Spinal cord (tissue), 10 donors: Measurements from ENCODE around the gene TDRD1. TPM values are rescaled to one million over a fixed set of nuclear protein-coding genes. Genes with fewer than 3 reads are reported as not detected.
A peak's percentile ranks its signal among the peaks of the same experiment; 100 is the strongest.

ENCODE experiments used
- DNase-seq, 6 donors: peaks; one replicate each; pipeline versions ENCODE4 v3.0.0 to v3.0.0-alpha.2; 2013 to 2015; ENCODE audit warnings: low spot score in 6 of 6, low read depth in 4 of 6
- H3K27ac ChIP-seq: one replicate; pipeline ENCODE4 v1.5.1; 2013; ENCODE audit warnings: low read depth, low read length, control low read depth
- H3K27me3 ChIP-seq: one replicate; pipeline ENCODE4 v1.6.1; 2013; ENCODE audit warnings: low read length; ENCODE audit not compliant: control insufficient read depth, insufficient read depth
- H3K36me3 ChIP-seq: one replicate; pipeline ENCODE4 v1.6.1; 2013; ENCODE audit warnings: low read length; ENCODE audit not compliant: control insufficient read depth, insufficient read depth
- H3K4me1 ChIP-seq: one replicate; pipeline ENCODE4 v1.6.1; 2013; ENCODE audit warnings: low read length; ENCODE audit not compliant: control insufficient read depth, insufficient read depth
- H3K4me3 ChIP-seq: one replicate; pipeline ENCODE4 v1.5.1; 2013; ENCODE audit warnings: low read depth, low read length, control low read depth
- H3K9me3 ChIP-seq: one replicate; pipeline ENCODE4 v1.6.1; 2013; ENCODE audit warnings: low read length; ENCODE audit not compliant: control insufficient read depth, insufficient read depth
- WGBS: methylation state at CpG from one replicate; pipeline ENCODE4 v1.1.5; 2013; ENCODE audit warnings: missing lambda C conversion rate; ENCODE audit not compliant: insufficient coverage; 5-methylcytosine and 5-hydroxymethylcytosine counted together
- polyA plus RNA-seq, 2 donors: library from polyadenylated mRNA; unstranded; fragments of 120-200 nt; gene quantifications; one replicate each; pipeline ENCODE4 v1.2.1, GENCODE V29; 2013; ENCODE audit not compliant: insufficient read length in 2 of 2
- total RNA-seq, 2 donors: library from RNA; depleted of rRNA in 1 of 2; stranded (reverse); fragments of 120-200 nt in 1 of 2; fragments of >200 nt in 1 of 2; gene quantifications; one replicate each; pipeline versions ENCODE4 v1.2.3 to v1.2.4, GENCODE V29; 2013 to 2014
- donor health status: healthy.

The TDRD1 gene
- total and polyA plus RNA-seq, 4 donors, result 0.22 to 1.9 (median 0.67) TPM

- Histone ChIP-seq H3K4me1 (peaks cover 6% of the 10 kb centered on the region), H3K27ac (peak overlapping the region; percentile 83), H3K36me3 (no peaks in the 10 kb centered on the region), H3K4me3 (peak overlapping the region; percentile 94), H3K27me3 (no peaks in the 10 kb centered on the region), H3K9me3 (no peaks in the 10 kb centered on the region)
- DNase-seq, result peak in 1 of 6 donors; percentile 51
- WGBS, result 0% methylated on average over 15 of the region's 23 CpGs
These were observed 5.6 kb upstream of the TDRD1 start for GRCh38 chr10:114173603-114173920.

GRCh38 chr10:114173921-114174694 lies 5.0 kb upstream of the TDRD1 start, which contains the start of gene CCDC186:
Gene CCDC186, minus strand, starts transcription at chr10:114174203. Its CDS starts 10,935 bp downstream, at chr10:114163268.
- Histone ChIP-seq H3K36me3 (no peaks in the 10 kb centered on the region), H3K27ac (peak within 1 kb of the TSS; percentile 83), H3K4me1 (peaks cover 6% of the 10 kb centered on the region), H3K4me3 (peak within 1 kb of the TSS; percentile 94), H3K27me3 (no peaks in the 10 kb centered on the region), H3K9me3 (no peaks in the 10 kb centered on the region)
- under 1% methylated on average over 48 of the region's 49 CpGs for WGBS
- peak; percentile 64 to 98 (median 81) for DNase-seq

GRCh38 chr10:114174695-114175188 lies 4.4 kb upstream of the TDRD1 start:
- H3K27me3 ChIP-seq, result no peaks in the 10 kb centered on the region
- H3K4me3 ChIP-seq, result peak overlapping the region; percentile 94
- WGBS, result 0% methylated on average over 12 of the region's 19 CpGs
- H3K27ac ChIP-seq, result peak overlapping the region; percentile 83
- peaks cover 6% of the 10 kb centered on the region for H3K4me1 ChIP-seq
- H3K9me3 ChIP-seq, result no peaks in the 10 kb centered on the region
- DNase-seq, result peak in 2 of 6 donors; percentile 33 to 47
- H3K36me3 ChIP-seq, result no peaks in the 10 kb centered on the region

- H3K4me3 ChIP-seq, result no peak overlapping the region
- no peak overlapping the region for H3K27ac ChIP-seq
- no peaks in the 10 kb centered on the region for H3K9me3 ChIP-seq
- no peak for DNase-seq
- H3K4me1 ChIP-seq, result peaks cover 6% of the 10 kb centered on the region
- WGBS, result no CpG with 5 or more reads among the region's 1 CpG
- no peaks in the 10 kb centered on the region for H3K36me3 ChIP-seq
- no peaks in the 10 kb centered on the region for H3K27me3 ChIP-seq
These were observed 3.5 kb upstream of the TDRD1 start for GRCh38 chr10:114175667-114176066.

- Histone ChIP-seq H3K36me3 (no peaks in the 10 kb centered on the region), H3K27ac (no peak overlapping the region), H3K27me3 (no peaks in the 10 kb centered on the region), H3K4me3 (no peak overlapping the region), H3K9me3 (no peaks in the 10 kb centered on the region), H3K4me1 (peaks cover 6% of the 10 kb centered on the region)
- WGBS, result 83% methylated on average over 1 of the region's 1 CpG
- no peak for DNase-seq
These were observed 2.6 kb upstream of the TDRD1 start for GRCh38 chr10:114176511-114176910.

- 69% methylated on average over 2 of the region's 8 CpGs for WGBS
- DNase-seq, result no peak
- no peak overlapping the region for H3K4me3 ChIP-seq
- H3K36me3 ChIP-seq, result no peaks in the 10 kb centered on the region
- H3K27ac ChIP-seq, result no peak overlapping the region
- H3K4me1 ChIP-seq, result peaks cover under 1% of the 10 kb centered on the region
- no peaks in the 10 kb centered on the region for H3K27me3 ChIP-seq
- no peaks in the 10 kb centered on the region for H3K9me3 ChIP-seq
These were observed 594 bp downstream of the TDRD1 start for GRCh38 chr10:114179747-114180146.

GRCh38 chr10:114180937-114181336 lies 1.8 kb downstream of the TDRD1 start:
- Histone ChIP-seq H3K27ac (no peak overlapping the region), H3K4me3 (no peak overlapping the region), H3K36me3 (no peaks in the 10 kb centered on the region), H3K27me3 (no peaks in the 10 kb centered on the region), H3K9me3 (no peaks in the 10 kb centered on the region), H3K4me1 (no peaks in the 10 kb centered on the region)
- 100% methylated on average over 1 of the region's 3 CpGs for WGBS
- no peak for DNase-seq

GRCh38 chr10:114181971-114182370 lies 2.8 kb downstream of the TDRD1 start:
- WGBS, result 50% methylated on average over 2 of the region's 5 CpGs
- no peaks in the 10 kb centered on the region for H3K9me3 ChIP-seq
- no peaks in the 10 kb centered on the region for H3K36me3 ChIP-seq
- no peak for DNase-seq
- H3K4me3 ChIP-seq, result no peak overlapping the region
- no peaks in the 10 kb centered on the region for H3K4me1 ChIP-seq
- H3K27ac ChIP-seq, result no peak overlapping the region
- H3K27me3 ChIP-seq, result no peaks in the 10 kb centered on the region

GRCh38 chr10:114183563-114183962 lies 4.4 kb downstream of the TDRD1 start:
- Histone ChIP-seq H3K4me3 (no peak overlapping the region), H3K27ac (no peak overlapping the region), H3K27me3 (no peaks in the 10 kb centered on the region), H3K9me3 (no peaks in the 10 kb centered on the region), H3K36me3 (no peaks in the 10 kb centered on the region), H3K4me1 (no peaks in the 10 kb centered on the region)
- no peak for DNase-seq
- WGBS, result 100% methylated on average over 5 of the region's 9 CpGs

- no peak overlapping the region for H3K27ac ChIP-seq
- H3K36me3 ChIP-seq, result no peaks in the 10 kb centered on the region
- WGBS, result no CpG with 5 or more reads among the region's 5 CpGs
- H3K9me3 ChIP-seq, result no peaks in the 10 kb centered on the region
- DNase-seq, result peak in 1 of 6 donors; percentile 9
- no peaks in the 10 kb centered on the region for H3K4me1 ChIP-seq
- no peak overlapping the region for H3K4me3 ChIP-seq
- no peaks in the 10 kb centered on the region for H3K27me3 ChIP-seq
These were observed 5.1 kb downstream of the TDRD1 start for GRCh38 chr10:114184276-114184675.
